ENCODE results near the gene USF1. TPM values are rescaled to one million over a fixed set of nuclear protein-coding genes. Genes with fewer than 3 reads are reported as not detected.

The USF1 gene
- polyA plus RNA-seq, 3 donors: 6.3 to 335 (median 25.5) TPM

- H3K4me1 ChIP-seq (ENCODE audit: control insufficient read depth in 1 of 2, insufficient read depth in 2 of 2, low read length in 2 of 2): peaks cover 4 to 5% of the 10 kb centered on the region in 2 donors
- H3K36me3 ChIP-seq (replicated peaks in 1 of 2; ENCODE audit: control insufficient read depth in 1 of 2, insufficient read depth in 2 of 2, low read length in 2 of 2): peaks cover 31 to 42% of the 10 kb centered on the region in 2 donors
- no peak overlapping the region for H3K27ac ChIP-seq (ENCODE audit: low read depth in 1 of 2, low read length in 2 of 2)
- Mint-ChIP-seq H3K27ac (no peak overlapping the region), H3K36me3 (peaks cover 41 to 52% of the 10 kb centered on the region in 2 donors), H3K9me3 (no peaks in the 10 kb centered on the region), H3K4me1 (peaks cover 8% of the 10 kb centered on the region), H3K27me3 (ENCODE audit: low read depth in 3 of 3) (peaks cover 0 to 1% (median 0%) of the 10 kb centered on the region in 3 donors), H3K4me3 (no peak overlapping the region)
- H2AFZ ChIP-seq (ENCODE audit: insufficient read depth, low read depth, low read length, poor library complexity, severe bottlenecking): no peak overlapping the region
- H3K79me2 ChIP-seq (ENCODE audit: insufficient read depth, low read length): no peaks in the 10 kb centered on the region
- no peaks in the 10 kb centered on the region for H4K20me1 ChIP-seq (ENCODE audit: insufficient read depth, low read length)
- intact Hi-C loops (cut with micrococcal nuclease): loop anchor here in 1 of 2 donors (10.0 kb wide), 2 partner anchors 55 to 145 kb away; no protein-coding TSS in a partner anchor
- H3K4me3 ChIP-seq (replicated peaks in 1 of 3; ENCODE audit: low read depth in 2 of 3, low read length in 3 of 3): no peak overlapping the region
- no peak overlapping the region for H3K4me2 ChIP-seq (replicated peaks; ENCODE audit: extremely low read depth, low read length, poor library complexity, severe bottlenecking)
- WGBS (ENCODE audit: insufficient coverage): 100% methylated on average over 5 of the region's 5 CpGs
- no peak overlapping the region for H3K9ac ChIP-seq (ENCODE audit: insufficient read depth, low read length, poor library complexity, severe bottlenecking)
- no peaks in the 10 kb centered on the region for H3K9me3 ChIP-seq (replicated peaks in 1 of 2; ENCODE audit: control insufficient read depth in 1 of 2, insufficient read depth in 1 of 2, low read length in 2 of 2)
- no peak for DNase-seq
- TF ChIP-seq, protein P1, sequence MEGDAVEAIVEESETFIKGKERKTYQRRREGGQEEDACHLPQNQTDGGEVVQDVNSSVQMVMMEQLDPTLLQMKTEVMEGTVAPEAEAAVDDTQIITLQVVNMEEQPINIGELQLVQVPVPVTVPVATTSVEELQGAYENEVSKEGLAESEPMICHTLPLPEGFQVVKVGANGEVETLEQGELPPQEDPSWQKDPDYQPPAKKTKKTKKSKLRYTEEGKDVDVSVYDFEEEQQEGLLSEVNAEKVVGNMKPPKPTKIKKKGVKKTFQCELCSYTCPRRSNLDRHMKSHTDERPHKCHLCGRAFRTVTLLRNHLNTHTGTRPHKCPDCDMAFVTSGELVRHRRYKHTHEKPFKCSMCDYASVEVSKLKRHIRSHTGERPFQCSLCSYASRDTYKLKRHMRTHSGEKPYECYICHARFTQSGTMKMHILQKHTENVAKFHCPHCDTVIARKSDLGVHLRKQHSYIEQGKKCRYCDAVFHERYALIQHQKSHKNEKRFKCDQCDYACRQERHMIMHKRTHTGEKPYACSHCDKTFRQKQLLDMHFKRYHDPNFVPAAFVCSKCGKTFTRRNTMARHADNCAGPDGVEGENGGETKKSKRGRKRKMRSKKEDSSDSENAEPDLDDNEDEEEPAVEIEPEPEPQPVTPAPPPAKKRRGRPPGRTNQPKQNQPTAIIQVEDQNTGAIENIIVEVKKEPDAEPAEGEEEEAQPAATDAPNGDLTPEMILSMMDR (IDR thresholded peaks at IDR 0.05): no peak
- no peaks in the 10 kb centered on the region for H3K27me3 ChIP-seq (ENCODE audit: control insufficient read depth in 2 of 2, insufficient read depth in 2 of 2, low read length in 2 of 2)
Measured at GRCh38 chr1:160999376-160999775, 46.4 kb downstream of the USF1 start.

DNA sequence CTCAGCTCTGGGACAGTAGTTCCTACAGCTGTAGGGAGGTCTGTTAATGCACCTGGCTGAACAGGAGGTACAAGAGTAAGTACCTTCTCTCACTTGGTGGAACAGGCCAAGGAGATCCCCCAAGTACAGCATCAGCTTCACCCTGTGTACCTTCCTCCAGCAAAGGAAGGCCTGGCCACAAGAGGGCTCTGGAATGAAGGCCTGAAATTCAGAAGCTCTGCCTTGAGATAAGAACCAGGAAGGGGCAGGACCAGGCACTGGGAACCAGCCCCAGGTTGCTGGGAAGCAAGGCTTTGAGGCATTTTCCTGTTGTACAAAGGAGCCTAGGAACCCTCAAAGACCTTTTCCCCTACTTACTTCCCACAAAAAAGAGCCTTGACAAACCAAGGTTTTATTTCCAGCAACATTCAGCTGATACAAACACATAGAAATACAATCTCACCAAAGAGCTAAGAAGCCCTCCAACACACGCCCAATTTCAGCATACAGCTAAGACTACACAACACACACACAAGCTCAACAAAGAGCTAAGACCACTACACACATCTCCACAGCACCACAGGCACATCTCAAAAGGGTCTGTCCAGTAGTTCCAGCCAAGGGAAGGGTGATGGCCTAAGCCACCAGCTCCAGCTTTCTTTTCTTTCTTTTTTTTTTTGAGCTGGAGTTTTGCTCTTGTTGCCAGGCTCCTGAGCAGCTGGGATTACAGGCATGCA, 48.3 kb downstream of the USF1 start:
- H3K4me1 ChIP-seq (ENCODE audit: control insufficient read depth in 1 of 2, insufficient read depth in 2 of 2, low read length in 2 of 2): peaks cover 4 to 5% of the 10 kb centered on the region in 2 donors
- H3K4me3 Mint-ChIP-seq: no peak overlapping the region
- peaks cover 0 to 1% (median 0%) of the 10 kb centered on the region in 3 donors for H3K27me3 Mint-ChIP-seq (ENCODE audit: low read depth in 3 of 3)
- peak overlapping the region; percentile 44 for H2AFZ ChIP-seq (ENCODE audit: insufficient read depth, low read depth, low read length, poor library complexity, severe bottlenecking)
- H3K4me1 Mint-ChIP-seq: peaks cover 10% of the 10 kb centered on the region
- no peaks in the 10 kb centered on the region for H3K79me2 ChIP-seq (ENCODE audit: insufficient read depth, low read length)
- intact Hi-C loops (cut with micrococcal nuclease): loop anchor here in 1 of 2 donors (10.0 kb wide), 2 partner anchors 57 to 147 kb away; no protein-coding TSS in a partner anchor
- H3K27ac ChIP-seq (ENCODE audit: low read depth in 1 of 2, low read length in 2 of 2): peak overlapping the region; percentile 12 to 61
- TF ChIP-seq, protein P1 (IDR thresholded peaks at IDR 0.05): peak; percentile 70
- DNase-seq: peak; percentile 36 to 54 (median 53)
- H3K36me3 Mint-ChIP-seq: peaks cover 41 to 52% of the 10 kb centered on the region in 2 donors
- H3K9me3 Mint-ChIP-seq: no peaks in the 10 kb centered on the region
- H3K36me3 ChIP-seq (replicated peaks in 1 of 2; ENCODE audit: control insufficient read depth in 1 of 2, insufficient read depth in 2 of 2, low read length in 2 of 2): peaks cover 31 to 42% of the 10 kb centered on the region in 2 donors
- no peak overlapping the region for H3K9ac ChIP-seq (ENCODE audit: insufficient read depth, low read length, poor library complexity, severe bottlenecking)
- H3K9me3 ChIP-seq (replicated peaks in 1 of 2; ENCODE audit: control insufficient read depth in 1 of 2, insufficient read depth in 1 of 2, low read length in 2 of 2): no peaks in the 10 kb centered on the region
- H3K4me3 ChIP-seq (replicated peaks in 1 of 3; ENCODE audit: low read depth in 2 of 3, low read length in 3 of 3): no peak overlapping the region
- 83% methylated on average over 1 of the region's 1 CpG for WGBS (ENCODE audit: insufficient coverage)
- no peak overlapping the region for H3K4me2 ChIP-seq (replicated peaks; ENCODE audit: extremely low read depth, low read length, poor library complexity, severe bottlenecking)
- H3K27me3 ChIP-seq (ENCODE audit: control insufficient read depth in 2 of 2, insufficient read depth in 2 of 2, low read length in 2 of 2): no peaks in the 10 kb centered on the region
- H3K27ac Mint-ChIP-seq: peak overlapping the region; percentile 15 to 84 (median 40)
- no peaks in the 10 kb centered on the region for H4K20me1 ChIP-seq (ENCODE audit: insufficient read depth, low read length)
